SJSA1 (cell line): ENCODE measurements around the gene CCDC40. TPM values are rescaled to one million over a fixed set of nuclear protein-coding genes. Genes with fewer than 3 reads are reported as not detected.

Experiments
- DNase-seq, 2 experiments: peaks; one replicate each; pipeline ENCODE4 v3.0.0-alpha.2; 2015 to 2020; ENCODE audit warnings: low spot score in 2 of 2, low read depth in 1 of 2
- H3K27ac ChIP-seq: fragments of 250-450 bp; sonication (Bioruptor Pico); 2 replicates; pipeline ENCODE4 v1.5.1; 2020; ENCODE audit warnings: mild to moderate bottlenecking, moderate library complexity
- H3K27me3 ChIP-seq: fragments of 250-450 bp; sonication (Bioruptor Pico); replicated peaks from 2 replicates; pipeline ENCODE4 v1.5.1; 2020; ENCODE audit warnings: mild to moderate bottlenecking, moderate library complexity
- H3K36me3 ChIP-seq: fragments of 250-450 bp; sonication (Bioruptor Pico); 2 replicates; pipeline ENCODE4 v1.5.1; 2020; ENCODE audit warnings: mild to moderate bottlenecking
- H3K4me1 ChIP-seq: fragments of 250-450 bp; sonication (Bioruptor Pico); replicated peaks from 2 replicates; pipeline ENCODE4 v1.6.1; 2021; ENCODE audit warnings: mild to moderate bottlenecking
- H3K4me3 ChIP-seq: fragments of 250-450 bp; sonication (Bioruptor Pico); 2 replicates; pipeline ENCODE4 v1.5.1; 2020; ENCODE audit warnings: mild to moderate bottlenecking
- H3K9me3 ChIP-seq: fragments of 250-450 bp; sonication (Bioruptor Pico); replicated peaks from 2 replicates; pipeline ENCODE4 v1.5.1; 2020; ENCODE audit warnings: mild to moderate bottlenecking
- total RNA-seq: library from RNA; depleted of rRNA; stranded (reverse); fragments of >200 nt; shearing (Covaris generic); gene quantifications from 2 replicates; pipeline ENCODE4 v1.2.3, GENCODE V29; 2014

Gene CCDC40
- total RNA-seq, 1 experiment from 2014 or later, result 2.2 TPM

DNA sequence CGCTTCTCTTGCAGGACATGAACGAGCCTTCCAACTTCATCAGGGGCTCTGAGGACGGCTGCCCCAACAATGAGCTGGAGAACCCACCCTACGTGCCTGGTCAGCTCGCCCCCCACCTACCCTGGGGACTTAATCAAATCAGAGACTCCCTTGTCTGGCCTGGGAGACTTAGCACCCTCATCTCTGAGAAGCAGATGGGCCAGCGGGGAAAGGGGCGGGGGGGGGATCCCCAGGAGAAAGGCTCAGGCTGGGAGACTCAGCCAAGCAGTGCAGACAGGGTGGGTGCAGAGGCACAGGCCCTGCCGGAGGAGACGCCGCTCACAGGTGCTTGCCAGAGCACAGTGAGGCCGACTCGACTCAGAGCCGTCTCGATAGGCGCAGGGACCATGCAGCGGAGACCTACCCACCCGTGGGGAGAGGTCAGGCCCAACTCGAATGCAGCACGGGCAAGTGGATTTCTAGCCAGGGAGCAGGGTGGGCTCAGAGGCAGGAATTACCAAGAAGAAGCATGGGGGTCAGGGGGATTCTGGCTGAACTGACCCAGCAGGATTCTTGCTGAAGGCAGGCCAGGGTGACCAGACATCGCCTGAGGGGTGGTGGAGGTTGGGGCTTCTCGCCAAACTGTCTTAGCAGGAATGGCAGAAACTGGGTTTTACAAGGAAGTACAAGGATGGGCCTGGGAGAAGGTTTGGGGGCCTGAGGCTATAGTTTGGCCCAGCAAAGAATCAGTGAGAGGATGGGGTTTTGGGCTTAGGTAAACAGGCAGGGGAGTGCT lies 74.7 kb downstream of the CCDC40 start:
- Histone ChIP-seq H3K27ac (no peak overlapping the region), H3K9me3 (no peaks in the 10 kb centered on the region), H3K36me3 (no peaks in the 10 kb centered on the region; the same call in 1 of the 2 replicates), H3K27me3 (no peaks in the 10 kb centered on the region), H3K4me1 (no peaks in the 10 kb centered on the region), H3K4me3 (no peak overlapping the region)
- peak in 1 of 2 experiments; percentile 43 for DNase-seq

DNA sequence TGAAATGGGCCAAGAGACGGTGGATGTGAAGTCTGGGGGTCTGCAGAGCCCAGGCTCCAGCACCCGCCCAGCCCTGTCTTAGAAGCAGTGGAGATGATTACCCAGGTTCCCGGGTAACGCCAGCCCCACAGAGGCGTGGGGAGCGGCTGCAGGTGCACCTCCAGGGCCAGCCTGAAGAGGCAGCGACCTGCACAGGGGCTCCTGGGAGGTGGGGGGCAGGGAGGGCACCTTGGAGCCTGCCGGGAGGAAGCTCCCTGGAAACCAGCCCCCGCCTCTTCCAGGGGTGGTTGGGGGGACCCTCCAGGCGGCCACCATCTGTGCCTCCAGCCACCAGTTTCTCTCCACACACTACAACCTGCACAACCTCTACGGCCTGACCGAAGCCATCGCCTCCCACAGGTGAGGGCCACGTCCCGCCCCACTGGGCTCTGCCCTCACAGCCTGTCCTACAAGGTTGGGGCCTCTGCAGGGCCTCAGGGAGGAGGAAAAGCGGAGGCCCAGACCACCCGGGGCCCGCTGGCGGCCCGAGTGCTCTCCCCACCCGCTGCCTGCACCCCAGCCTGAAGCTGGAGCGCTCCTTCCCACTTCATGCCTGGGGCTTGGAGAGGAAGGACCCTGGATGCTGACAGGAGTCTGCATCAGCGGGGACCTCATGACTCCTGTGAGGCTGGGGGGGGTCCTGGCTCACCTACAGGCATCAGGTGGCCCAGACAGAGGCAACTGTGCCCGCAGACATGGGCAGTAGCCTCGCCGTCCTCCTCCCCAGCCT lies 75.4 kb downstream of the CCDC40 start:
- no peaks in the 10 kb centered on the region for H3K4me1 ChIP-seq
- no peak overlapping the region for H3K4me3 ChIP-seq
- no peaks in the 10 kb centered on the region for H3K9me3 ChIP-seq
- H3K27me3 ChIP-seq, result no peaks in the 10 kb centered on the region
- no peaks in the 10 kb centered on the region; the same call in 1 of the 2 replicates for H3K36me3 ChIP-seq
- no peak overlapping the region for H3K27ac ChIP-seq
- DNase-seq, result peak in 1 of 2 experiments; percentile 46

DNA sequence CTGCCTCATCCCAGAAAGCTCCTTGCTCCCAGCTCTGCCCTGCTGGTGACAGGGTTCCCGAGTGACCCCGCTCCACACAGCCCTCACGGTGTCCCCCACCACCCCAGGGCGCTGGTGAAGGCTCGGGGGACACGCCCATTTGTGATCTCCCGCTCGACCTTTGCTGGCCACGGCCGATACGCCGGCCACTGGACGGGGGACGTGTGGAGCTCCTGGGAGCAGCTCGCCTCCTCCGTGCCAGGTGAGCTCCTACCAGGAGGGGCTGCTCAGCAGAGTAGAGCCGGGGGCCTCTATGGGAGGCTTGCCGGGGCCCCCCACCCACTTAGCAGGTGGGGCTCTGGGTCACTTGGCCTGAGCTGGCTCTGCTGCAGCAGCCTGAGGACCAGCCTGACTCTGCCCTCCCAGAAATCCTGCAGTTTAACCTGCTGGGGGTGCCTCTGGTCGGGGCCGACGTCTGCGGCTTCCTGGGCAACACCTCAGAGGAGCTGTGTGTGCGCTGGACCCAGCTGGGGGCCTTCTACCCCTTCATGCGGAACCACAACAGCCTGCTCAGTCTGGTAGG lies 76.1 kb downstream of the CCDC40 start:
- DNase-seq, result no peak
- H3K9me3 ChIP-seq, result no peaks in the 10 kb centered on the region
- no peaks in the 10 kb centered on the region for H3K27me3 ChIP-seq
- no peaks in the 10 kb centered on the region; the same call in 1 of the 2 replicates for H3K36me3 ChIP-seq
- no peak overlapping the region for H3K27ac ChIP-seq
- H3K4me3 ChIP-seq, result no peak overlapping the region
- no peaks in the 10 kb centered on the region for H3K4me1 ChIP-seq

DNA sequence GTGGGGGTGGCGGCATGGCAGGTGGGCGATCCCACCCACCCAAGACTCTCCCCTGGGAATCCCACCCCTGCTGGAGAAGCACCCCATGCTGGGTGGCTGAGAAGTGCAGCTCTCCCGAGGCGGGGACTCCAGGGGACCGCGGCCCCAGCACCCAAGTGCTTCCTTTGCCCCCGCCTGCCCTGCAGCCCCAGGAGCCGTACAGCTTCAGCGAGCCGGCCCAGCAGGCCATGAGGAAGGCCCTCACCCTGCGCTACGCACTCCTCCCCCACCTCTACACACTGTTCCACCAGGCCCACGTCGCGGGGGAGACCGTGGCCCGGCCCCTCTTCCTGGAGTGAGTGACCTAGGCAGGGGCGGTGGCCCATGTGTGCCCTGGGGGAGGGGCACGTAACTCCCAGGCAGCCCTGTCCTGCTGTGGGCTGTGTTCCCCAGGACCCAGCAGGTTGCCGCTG lies 76.6 kb downstream of the CCDC40 start:
- Histone ChIP-seq H3K27me3 (no peaks in the 10 kb centered on the region), H3K36me3 (no peaks in the 10 kb centered on the region; the same call in 1 of the 2 replicates), H3K4me1 (no peaks in the 10 kb centered on the region), H3K9me3 (no peaks in the 10 kb centered on the region), H3K27ac (no peak overlapping the region), H3K4me3 (no peak overlapping the region)
- DNase-seq, result no peak

DNA sequence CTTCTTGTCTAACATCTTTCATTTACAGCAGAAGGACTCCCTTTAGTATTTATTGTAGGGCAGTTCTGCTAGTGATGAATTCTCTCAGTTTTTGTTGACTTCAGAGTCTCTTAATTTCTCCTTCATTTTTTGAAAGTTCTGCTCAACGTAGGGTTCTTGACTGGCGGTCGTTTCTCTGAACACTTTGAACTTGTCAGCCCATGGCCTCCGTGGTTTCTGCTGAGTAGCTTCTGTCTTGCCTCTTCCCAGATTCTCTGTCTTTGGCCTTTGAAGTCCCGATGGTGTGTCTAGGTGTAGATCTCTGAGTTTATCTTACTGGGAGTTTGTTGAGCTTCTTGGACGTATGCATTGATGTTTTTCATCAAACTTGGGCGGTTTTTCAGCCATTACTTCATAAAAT lies 78.3 kb downstream of the CCDC40 start:
- Histone ChIP-seq H3K9me3 (no peaks in the 10 kb centered on the region), H3K4me1 (no peaks in the 10 kb centered on the region), H3K36me3 (no peaks in the 10 kb centered on the region), H3K27me3 (no peaks in the 10 kb centered on the region), H3K27ac (no peak overlapping the region), H3K4me3 (no peak overlapping the region)
- no peak for DNase-seq

DNA sequence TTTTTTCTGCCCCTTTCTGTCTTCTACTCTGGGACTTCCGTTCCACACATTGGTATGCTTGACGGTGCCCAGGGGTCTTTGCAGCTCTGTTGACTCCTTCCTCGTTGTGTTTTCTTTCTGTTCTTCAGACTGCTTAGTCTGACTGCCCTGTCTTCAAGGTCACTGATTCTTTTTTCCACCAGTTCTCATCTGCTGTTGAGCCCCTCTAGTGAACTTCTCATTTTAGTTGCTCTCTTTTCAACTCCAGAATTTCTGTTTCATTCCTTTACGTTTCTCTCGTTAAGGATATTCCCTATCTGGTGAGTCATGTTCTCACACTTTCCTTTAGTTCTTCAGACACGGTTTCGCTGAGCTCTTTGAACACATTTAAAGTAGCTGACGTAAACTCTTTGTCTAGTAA lies 78.7 kb downstream of the CCDC40 start:
- no peaks in the 10 kb centered on the region for H3K4me1 ChIP-seq
- H3K4me3 ChIP-seq, result no peak overlapping the region
- H3K27ac ChIP-seq, result no peak overlapping the region
- no peaks in the 10 kb centered on the region for H3K27me3 ChIP-seq
- no peaks in the 10 kb centered on the region for H3K9me3 ChIP-seq
- no peak for DNase-seq
- no peaks in the 10 kb centered on the region for H3K36me3 ChIP-seq

DNA sequence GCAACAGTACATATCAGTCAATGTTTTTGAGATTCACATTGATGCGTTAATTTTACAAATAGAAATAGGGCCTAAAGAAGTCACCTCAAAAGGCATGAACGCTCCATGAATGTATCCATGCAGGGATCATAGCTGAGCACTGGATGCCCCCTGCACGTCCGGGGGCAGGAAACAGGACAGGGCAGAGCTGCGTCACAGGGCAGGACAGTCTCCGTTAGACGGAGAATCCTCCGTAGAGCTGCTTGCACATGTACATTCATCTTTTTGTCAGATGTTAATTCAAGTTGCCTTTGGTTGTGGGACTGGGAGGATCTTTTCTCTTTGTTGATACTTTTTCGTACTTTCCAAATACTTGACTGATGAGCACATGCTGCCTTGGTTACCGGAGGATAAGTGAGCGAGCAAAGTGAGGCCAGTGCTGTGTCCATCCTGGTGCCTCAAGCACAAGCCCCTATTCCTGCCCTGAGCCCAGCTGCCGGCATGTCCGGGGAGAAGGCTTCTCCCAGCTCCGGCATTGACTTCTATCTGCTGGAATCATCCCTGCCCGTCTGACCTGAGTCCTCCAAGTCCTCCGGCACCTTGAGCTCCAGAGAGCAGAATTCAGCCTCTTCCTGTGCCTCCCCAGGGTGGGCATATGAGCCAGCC lies 80.0 kb downstream of the CCDC40 start:
- peak in 1 of 2 experiments; percentile 42 for DNase-seq
- H3K9me3 ChIP-seq, result no peaks in the 10 kb centered on the region
- H3K27me3 ChIP-seq, result no peaks in the 10 kb centered on the region
- H3K27ac ChIP-seq, result no peak overlapping the region
- no peaks in the 10 kb centered on the region for H3K36me3 ChIP-seq
- no peak overlapping the region for H3K4me3 ChIP-seq
- H3K4me1 ChIP-seq, result no peaks in the 10 kb centered on the region

DNA sequence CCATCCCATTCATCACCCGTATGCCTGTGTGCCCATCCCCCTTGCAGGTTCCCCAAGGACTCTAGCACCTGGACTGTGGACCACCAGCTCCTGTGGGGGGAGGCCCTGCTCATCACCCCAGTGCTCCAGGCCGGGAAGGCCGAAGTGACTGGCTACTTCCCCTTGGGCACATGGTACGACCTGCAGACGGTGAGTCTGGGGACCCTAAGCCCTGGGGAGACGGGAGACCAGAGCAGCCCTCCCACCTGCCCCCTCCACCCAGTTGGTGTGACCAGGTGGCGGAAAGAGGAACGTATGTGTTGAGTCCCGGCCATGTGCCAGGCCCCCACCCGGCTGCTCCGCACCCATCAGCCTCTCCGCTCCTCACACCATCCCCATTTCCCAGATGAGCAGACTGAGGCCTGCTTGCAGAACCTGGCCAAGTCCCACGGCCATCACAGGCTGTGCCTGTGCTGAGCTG lies 80.5 kb downstream of the CCDC40 start:
- no peak overlapping the region for H3K27ac ChIP-seq
- no peak overlapping the region for H3K4me3 ChIP-seq
- no peaks in the 10 kb centered on the region for H3K9me3 ChIP-seq
- H3K27me3 ChIP-seq, result no peaks in the 10 kb centered on the region
- H3K4me1 ChIP-seq, result no peaks in the 10 kb centered on the region
- no peaks in the 10 kb centered on the region for H3K36me3 ChIP-seq
- DNase-seq, result no peak

DNA sequence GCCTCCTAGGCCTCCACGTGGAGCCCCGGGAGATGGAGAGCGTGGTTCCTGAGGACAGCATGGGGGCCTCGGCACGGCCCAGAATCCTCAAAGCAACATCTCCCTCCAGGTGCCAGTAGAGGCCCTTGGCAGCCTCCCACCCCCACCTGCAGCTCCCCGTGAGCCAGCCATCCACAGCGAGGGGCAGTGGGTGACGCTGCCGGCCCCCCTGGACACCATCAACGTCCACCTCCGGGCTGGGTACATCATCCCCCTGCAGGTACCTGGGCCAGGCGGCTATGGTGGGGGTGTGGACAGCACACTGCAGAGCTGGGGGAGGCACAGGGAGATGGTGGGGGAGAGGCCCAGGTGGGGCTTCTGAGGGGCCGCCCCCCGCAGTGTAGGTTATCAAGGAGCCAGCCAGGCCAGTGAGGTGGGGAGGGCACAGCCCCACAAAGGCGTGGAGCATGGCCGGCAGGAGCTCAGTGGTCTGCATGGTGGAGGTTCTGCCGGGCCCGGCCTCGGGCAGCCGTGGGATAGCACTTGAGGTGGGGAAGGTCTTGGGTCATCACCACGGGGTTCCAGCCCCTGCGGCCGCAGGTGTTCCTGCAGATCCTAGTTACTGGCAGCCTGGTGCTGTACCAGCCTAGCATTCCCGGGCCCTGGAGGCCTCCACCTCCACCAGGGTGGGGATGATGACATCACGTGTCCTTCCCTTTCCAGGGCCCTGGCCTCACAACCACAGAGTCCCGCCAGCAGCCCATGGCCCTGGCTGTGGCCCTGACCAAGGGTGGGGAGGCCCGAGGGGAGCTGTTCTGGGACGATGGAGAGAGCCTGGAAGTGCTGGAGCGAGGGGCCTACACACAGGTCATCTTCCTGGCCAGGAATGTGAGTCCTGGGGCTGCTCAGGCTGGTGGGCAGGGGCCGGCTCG lies 81.3 kb downstream of the CCDC40 start:
- Histone ChIP-seq H3K27me3 (no peaks in the 10 kb centered on the region), H3K4me1 (no peaks in the 10 kb centered on the region), H3K27ac (no peak overlapping the region), H3K4me3 (no peak overlapping the region), H3K36me3 (no peaks in the 10 kb centered on the region), H3K9me3 (no peaks in the 10 kb centered on the region)
- DNase-seq, result peak in 1 of 2 experiments; percentile 46

DNA sequence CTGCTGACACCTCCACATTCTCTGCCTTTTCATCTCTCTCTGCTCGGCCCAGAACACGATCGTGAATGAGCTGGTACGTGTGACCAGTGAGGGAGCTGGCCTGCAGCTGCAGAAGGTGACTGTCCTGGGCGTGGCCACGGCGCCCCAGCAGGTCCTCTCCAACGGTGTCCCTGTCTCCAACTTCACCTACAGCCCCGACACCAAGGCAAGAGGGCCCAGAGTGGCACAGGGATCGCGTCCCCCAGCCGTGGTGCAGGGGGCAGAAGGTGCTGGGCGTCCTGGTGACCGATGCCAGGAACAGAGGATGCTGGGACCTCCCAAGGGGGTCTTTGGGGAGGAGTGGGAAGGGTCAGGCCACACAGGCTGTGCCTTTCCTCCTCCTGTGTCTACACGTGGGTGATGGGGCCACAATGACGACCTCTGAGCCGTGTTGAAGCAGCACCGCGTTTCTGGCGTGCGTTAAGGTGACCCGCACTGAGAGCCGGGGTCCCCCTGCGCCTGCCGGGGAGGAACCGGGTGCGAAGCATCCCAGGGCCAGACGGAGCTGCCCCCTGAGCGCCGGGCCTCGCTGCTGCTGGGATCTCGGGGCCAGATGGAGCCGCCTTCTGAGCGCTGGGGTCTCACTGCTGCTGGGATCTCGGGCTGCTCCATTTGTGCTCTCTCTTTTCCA lies 82.3 kb downstream of the CCDC40 start:
- Histone ChIP-seq H3K36me3 (no peaks in the 10 kb centered on the region), H3K27ac (no peak overlapping the region), H3K9me3 (no peaks in the 10 kb centered on the region)

DNA sequence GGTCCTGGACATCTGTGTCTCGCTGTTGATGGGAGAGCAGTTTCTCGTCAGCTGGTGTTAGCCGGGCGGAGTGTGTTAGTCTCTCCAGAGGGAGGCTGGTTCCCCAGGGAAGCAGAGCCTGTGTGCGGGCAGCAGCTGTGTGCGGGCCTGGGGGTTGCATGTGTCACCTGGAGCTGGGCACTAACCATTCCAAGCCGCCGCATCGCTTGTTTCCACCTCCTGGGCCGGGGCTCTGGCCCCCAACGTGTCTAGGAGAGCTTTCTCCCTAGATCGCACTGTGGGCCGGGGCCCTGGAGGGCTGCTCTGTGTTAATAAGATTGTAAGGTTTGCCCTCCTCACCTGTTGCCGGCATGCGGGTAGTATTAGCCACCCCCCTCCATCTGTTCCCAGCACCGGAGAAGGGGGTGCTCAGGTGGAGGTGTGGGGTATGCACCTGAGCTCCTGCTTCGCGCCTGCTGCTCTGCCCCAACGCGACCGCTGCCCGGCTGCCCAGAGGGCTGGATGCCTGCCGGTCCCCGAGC lies 82.9 kb downstream of the CCDC40 start:
- peak in 1 of 2 experiments; percentile 38 for DNase-seq
- H3K4me3 ChIP-seq, result no peak overlapping the region
- H3K27ac ChIP-seq, result no peak overlapping the region
- no peaks in the 10 kb centered on the region for H3K27me3 ChIP-seq
- H3K36me3 ChIP-seq, result no peaks in the 10 kb centered on the region
- no peaks in the 10 kb centered on the region for H3K4me1 ChIP-seq
- H3K9me3 ChIP-seq, result no peaks in the 10 kb centered on the region

More for the DNA sequence above, 82.3 kb downstream of the CCDC40 start:
- H3K27me3 ChIP-seq, result no peaks in the 10 kb centered on the region
- H3K4me3 ChIP-seq, result no peak overlapping the region
- peak in 1 of 2 experiments; percentile 42 for DNase-seq
- H3K4me1 ChIP-seq, result no peaks in the 10 kb centered on the region

DNA sequence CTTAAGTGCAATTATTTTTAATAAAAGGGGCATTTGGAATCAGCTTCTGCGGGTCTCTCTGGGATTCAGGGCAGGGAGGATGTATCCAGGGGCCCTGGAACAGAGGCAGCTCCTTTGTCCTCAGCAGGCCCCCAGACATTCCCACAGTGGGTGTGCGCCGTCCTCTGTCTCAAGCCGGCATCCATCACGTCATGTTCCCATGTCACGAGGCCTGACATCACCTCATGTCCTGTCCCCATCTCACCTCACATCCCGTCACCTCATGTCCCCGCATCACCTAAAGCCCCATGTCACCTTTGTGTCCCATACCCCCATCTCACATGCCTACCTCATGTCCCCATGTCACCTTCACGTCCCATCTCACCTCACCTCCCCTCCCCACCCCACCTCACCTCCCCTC lies 83.4 kb downstream of the CCDC40 start:
- no peak overlapping the region for H3K27ac ChIP-seq
- H3K4me3 ChIP-seq, result no peak overlapping the region
- no peaks in the 10 kb centered on the region for H3K36me3 ChIP-seq
- no peaks in the 10 kb centered on the region for H3K27me3 ChIP-seq
- H3K4me1 ChIP-seq, result no peaks in the 10 kb centered on the region
- no peak for DNase-seq
- no peaks in the 10 kb centered on the region for H3K9me3 ChIP-seq
